NCI-H2029 (cell line): ENCODE measurements around the gene ITSN1.

Experiments
- DNase-seq: peaks from one replicate; lab custom pipeline; 2025; lab: John Stamatoyannopoulos, UW

The ITSN1 gene

DNA sequence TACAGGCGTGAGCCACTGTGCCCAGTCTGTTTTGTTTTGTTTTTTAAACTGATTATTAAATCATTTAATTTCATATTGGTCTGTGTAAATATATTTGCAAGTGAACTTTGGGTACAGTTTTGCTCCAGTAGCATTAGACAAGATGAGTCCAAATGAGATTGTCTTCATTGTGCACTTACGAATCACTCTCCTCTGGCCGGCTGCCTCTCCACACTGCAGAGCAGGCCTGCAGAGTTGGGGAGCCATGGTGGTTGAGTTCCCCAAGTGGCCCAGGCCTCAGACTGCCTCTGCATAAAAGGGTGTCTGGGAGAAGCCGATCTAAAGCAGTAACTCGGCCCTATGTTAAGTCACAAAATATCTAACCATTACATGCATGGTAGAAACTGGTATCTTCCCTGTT, 198.5 kb downstream of the ITSN1 start:
- DNase-seq = no peak

DNA sequence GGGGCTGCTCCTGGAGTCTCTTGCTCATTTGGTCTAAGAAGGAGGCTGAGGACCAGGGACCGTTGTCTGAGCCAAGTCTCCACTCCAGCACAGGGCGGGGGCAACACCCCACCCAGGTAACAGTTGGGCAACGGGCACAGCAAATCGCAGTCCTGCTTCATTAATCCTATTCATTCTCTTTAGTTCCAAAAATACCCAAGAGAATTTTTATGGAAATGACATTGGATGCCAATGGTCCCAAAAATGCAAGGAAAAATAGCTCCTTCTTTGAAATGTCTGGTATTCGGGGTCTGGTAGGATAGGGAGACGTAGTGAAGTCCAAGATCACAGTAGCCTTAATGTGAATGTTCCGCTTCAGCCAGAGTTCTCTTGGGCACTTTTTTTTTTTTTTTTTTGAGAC, 199.3 kb downstream of the ITSN1 start:
- DNase-seq = no peak

DNA sequence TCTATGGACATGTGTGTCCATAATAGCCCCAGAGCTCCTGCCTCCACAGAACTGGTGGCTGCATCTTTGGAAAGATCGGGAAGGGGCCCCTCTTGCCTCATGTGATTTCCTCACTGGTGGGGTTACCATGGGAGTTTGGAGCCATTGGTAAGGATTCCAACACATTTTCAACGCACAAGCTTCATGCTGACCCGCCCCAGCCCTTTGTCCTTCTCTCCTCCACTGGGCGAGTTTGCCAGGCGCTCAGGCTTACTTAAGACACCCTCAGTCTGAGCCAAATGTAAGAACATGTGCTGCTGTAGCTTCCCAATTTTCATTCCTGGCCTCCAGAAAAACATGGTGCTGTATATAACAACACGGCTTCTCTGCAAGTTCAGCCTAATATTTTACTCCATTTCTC, 200.9 kb downstream of the ITSN1 start:
- DNase-seq = no peak

DNA sequence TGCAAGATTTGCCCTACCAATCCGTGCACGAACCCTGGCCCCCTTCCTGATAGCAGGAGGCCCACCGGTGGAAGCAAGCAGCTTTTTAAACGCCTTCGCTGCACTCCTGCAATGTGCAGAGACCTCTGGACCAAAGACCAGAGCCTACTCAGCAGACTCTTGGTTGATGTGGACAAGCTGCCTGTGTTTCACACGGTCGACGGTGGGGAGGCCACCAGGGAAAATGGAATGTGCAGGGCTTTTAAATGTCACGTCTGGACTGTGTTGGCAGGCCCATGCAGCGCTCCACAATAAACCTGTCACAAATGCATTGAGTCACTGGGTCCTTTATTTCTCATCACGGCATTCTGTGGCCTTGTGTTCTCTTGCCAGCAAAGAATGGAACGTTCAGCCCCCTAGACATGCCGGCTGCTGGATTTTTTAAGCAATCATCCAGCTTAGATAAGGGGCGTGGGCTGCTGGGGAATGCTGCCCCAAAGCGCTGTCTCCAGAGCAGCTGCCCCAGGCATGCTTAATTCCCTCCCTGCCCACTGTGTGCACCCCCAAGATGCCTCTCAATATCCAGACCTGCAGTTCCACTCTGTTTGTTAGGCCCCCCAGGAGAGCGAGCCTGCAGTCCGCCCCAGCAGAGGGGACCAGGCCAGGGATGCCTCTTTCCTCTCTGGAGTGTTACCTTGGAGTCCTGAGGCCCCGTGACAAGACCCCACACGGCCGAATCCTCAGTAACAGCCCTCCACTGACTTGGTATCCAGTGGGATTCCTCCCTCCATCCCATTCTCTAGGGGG, 202.0 kb downstream of the ITSN1 start:
- no peak for DNase-seq

DNA sequence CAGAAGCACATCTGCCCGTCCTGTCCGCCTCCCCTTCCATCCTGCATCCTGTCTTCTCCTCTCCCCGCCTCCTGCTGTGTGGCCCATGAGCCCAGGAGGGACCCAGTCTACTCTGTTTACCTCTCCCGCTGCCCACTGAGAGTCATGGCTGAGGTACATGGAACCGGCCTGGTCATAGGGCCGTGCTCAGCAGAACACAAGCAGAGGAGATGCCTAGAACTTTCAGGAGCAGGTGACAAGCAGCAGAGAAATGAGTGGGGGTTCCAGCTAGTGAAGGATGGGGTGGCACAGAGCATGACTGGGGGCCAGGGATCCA, 202.5 kb downstream of the ITSN1 start:
- DNase-seq = no peak

DNA sequence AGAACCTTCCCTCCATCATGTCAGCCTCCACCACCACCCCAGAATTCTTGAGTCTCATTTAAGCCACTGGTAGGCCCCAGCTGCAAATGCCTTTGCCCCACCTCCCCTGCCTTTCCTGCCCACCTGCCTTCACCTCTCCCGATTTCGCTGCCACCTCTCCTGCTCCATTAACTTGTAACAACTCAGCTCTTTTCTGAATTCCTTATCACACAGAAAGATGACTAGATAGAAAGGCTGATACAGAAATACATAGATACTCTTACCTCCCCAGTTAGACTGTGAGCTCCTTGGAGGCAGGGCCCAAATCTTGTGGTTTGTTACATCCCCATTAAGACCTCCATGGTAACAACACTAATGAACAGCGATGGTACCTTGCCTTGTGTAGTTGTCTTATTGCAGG, 203.8 kb downstream of the ITSN1 start:
- no peak for DNase-seq

DNA sequence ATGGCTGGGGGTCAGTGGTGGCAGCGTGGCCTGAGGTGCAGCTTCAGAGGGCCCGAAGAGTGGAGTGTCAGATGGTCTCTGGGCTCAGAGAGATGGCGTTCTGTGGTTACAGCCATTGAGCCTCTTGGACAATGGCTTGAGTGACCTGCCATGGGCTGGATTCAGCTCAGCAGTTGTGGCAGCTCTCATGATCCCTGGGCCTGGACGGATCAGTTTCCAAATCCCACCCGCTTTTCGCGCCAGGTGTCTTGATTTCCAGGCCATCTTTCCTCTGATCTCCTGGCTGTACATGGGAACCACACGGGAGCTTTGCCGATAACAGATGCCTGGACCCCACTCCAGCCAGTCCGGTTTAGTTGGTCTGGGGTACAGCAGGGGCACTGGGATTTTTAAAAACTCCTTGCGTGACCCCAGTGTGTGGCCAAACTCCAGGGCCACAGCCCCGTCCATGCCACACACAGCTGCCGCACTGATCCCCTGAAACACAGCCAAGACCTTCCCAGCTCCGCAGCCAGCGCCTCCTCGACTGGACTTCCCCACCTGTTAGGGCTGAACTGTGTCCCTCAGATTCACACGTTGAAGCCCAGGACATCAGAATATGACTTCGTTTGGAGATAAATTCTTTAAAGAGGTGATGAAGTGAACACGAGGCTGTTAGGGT, 205.4 kb downstream of the ITSN1 start:
- DNase-seq = no peak

DNA sequence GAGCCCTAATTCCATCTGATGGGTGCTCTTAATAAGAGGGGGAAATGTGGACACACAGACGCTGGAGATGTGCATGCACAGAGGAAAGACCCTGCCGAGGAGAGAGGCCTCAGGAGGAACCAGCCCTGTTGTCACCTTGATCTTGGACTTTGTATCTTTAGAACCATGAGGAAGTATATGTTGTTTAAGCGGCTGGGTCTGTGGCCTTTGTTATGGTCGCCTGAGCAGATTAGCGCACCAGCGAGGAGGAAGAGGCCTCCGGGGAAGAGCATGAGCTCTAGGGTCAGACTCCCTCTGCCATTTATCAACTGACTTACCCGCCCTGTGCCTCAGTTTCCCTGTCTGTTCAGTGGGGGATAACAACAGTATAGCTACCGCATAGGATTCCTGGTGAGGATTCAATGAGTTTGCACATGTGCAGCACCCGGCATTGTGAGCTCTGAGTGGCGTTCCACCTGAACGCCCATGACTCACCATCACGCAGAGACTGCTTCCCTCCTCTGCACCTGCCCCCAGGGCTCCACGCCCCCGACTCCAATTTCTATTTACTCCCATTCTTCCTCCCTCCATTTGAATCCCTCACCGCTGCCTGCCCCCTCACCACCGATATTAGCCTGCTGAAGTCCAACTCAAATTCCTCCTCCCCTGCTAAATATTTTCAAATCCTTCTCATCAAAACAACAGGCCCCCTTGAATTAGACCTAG, 206.1 kb downstream of the ITSN1 start:
- peak; percentile 88 for DNase-seq

DNA sequence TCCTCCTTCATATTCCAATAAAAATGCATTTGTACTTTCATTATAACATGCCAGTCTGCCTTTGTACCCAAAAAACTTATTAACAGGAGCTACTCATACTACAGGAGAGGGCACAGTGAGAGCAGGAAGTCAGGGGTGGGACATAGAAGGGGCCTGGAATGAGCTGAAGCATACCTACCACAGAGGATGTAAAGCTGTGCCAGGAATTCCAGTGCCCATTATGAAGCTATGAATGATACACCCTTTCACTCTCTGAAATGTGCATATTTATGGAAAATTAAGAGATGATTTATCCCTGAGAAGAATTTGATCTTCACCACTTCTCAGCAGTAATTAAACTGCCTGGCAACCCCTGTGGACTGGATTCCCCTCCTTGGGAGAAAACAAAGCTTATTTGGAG, 207.5 kb downstream of the ITSN1 start:
- DNase-seq = peak; percentile 9

DNA sequence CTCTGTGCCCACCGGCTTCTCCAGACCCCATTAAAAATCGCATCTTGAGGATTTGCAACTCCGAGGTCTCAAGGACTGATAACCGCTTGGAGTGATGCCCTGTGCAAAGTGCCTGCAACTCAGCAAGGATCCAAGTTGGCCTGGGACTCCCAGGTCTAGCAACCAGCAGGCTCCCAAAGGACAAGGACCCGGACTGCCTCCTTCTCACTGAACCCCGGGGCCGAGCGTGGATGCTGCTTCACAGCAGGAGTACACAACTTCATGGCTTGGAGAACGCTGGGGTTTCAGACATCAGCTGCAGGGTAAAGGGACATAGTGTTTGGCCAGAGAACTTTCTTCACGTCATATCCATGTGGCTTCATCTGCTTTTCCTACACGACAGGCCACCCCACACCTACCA, 208.1 kb downstream of the ITSN1 start:
- DNase-seq = no peak

DNA sequence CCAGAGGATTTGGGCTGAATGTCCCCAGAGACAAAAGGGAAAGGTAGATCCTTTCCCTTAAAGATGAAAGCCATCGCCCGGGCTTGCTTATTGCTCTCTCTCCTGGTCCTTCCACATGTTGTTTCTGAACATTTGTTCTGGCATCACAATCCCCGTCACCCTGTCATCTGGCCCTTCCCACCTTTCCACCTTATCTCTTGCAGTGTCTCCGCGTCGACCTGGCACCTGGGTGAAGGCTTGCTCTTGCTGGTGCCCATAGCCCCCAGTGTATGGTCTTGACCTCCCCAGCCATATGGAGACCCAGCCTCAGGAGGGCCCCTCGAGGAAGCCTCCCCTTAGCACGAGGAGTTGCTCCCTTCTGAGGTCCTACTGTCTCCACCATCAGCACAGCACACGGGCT, 208.7 kb downstream of the ITSN1 start:
- DNase-seq = no peak

DNA sequence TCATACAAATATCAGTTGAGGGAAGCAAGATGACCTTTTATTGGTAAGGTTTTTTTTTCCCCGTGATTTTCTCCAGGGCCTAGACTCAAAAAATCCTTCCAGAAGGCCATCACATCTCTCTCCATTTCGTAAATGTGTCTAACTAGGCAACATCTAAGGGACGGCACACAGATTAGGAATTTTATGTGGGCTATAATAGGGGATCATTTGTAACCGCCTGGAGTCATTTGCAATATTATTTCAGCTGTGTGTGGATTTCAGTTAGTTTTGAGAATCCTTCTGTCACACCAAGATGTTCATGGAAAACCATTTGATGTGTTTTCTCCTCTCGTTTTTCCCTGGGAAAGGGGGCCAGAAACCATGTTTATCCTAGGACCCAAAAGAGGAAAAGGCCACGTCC, 210.2 kb downstream of the ITSN1 start:
- DNase-seq = no peak

DNA sequence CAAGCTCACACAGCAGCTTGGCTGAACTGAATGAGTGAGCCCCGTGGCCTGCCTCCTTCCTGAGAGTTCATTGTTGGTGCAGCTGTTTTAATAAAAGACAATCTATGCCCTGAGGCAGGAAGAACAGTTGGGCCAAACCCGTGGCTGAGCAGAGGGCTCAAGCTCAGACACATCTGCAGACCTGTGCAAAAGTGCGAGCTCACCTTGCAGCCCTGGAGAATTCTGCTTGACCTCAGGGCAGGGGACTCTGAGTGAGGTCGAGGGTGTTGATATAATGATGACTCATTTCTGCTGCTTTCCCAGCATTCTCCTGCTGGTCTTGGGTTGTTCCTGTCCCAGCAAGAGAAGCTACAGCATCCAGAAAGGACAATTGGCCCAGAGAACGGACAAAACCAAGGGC, 212.3 kb downstream of the ITSN1 start:
- DNase-seq = no peak

DNA sequence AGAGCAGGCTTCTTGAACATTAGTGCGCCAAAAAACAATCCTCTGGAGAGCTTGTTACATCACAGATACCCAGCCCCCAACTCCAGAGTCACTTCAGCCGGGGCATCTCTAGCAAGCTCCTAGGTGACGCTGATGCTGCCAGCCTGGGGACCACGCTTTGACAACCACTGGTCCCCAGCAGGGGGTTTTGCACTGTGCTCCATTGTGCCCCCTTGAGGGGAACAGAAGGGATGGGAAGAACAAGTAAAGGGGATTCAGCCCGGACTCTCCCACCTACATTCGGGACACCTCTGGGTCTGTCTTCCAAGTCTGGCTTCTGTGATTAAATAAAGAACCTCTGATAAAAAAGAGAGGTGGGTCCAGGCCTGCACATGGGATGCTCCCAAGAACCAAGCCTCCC, 212.9 kb downstream of the ITSN1 start:
- DNase-seq = no peak

DNA sequence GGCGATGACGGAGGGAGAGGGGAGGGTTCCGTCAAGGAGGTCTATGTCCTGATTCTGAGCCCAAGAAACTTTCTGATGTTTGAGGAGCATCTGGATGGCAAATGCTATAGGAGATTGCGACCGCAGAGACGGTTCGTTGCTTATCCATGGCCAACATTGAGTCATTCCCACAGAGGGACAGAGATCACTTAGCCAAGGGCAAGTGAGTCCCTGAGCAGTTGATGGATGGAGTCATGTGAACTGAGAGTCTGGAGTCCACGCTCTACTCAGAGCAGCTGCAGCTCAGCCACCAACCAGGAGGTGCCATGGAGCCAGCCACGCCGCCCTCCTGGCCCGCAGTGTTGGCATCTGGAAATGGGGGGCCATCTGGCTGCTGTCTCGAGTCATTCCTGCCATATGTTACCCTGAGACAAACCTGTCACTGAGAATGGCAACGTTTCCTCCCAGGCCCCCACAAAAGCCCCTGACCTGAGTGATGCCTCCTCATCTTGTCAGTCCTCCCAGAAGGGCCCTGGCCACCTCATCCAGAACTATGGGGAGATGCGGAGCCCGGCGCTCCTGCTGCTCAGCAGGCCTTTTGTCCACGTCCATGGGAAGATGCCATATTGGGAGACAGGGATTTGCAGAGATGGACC, 214.7 kb downstream of the ITSN1 start:
- DNase-seq = no peak

DNA sequence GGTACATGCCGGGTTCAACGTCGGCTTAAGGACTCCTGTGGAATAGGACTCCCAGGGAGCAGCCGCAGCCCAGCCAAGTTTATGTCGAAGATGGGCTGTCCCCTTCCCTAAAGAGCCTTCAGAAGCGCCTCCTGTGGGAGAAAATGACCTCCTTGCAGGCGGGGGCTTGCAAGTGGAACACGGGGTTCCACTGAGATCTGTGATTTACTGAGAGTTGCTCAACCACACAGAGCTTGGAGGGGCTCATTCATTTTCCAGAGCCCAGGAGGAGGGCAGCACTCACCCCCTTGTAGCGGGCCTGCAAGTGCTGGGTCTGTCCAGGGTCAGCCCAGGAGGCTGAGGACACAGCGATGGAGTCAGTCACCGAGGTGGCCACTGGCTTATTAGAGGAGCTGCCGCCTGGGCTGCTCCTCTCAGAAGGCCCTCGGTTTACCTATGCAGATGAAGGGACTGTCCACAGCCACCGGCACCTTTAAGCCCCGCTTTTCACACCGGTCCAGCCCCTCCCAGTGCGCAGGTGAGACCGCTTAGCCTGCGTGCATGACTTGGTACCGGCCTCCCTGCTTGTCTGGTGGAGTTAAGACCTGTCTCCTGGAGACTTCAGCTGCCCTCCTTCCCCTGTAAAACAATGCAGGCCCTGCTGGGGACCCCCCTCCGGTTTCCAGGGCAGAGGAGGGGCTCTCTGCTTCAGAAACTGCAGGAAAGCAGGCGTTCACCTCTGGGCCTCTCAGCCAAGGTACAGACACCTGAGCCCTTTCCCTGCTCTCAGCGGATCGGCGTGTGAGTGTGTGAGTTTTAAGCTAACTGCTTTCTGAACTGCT, 215.8 kb downstream of the ITSN1 start:
- no peak for DNase-seq

DNA sequence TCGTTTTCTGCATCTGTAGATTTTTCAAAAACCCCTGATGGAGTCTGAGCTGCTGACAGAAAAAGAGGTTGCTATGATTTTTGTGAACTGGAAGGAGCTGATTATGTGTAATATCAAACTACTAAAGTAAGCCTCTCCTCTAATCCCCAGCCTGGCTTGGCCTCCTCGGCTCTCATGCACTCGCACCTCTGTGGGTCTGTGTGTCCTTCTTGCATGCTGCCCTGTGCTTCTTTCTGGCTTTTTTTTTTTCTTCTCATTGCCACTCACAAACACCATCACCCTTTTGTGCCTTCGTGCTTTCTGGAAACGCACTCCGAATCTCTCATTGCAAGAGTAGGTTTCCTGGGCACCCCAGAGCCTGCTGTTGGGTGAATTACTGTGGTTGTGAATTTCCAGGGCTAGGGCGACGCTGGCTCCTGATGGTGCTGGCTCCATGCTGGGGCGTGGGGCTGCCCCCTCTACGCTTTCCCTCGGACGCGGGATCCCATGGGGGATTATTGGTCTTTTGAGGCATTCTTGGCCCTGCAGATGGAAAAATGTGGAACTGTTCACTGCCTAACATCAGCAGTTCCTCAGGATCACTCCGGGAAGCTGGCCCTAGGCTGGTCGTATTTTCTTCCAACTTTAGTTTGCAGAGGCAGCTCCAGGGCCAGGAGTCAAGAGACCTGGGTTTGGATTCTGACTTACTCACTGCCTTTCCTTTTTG, 216.5 kb downstream of the ITSN1 start:
- no peak for DNase-seq

DNA sequence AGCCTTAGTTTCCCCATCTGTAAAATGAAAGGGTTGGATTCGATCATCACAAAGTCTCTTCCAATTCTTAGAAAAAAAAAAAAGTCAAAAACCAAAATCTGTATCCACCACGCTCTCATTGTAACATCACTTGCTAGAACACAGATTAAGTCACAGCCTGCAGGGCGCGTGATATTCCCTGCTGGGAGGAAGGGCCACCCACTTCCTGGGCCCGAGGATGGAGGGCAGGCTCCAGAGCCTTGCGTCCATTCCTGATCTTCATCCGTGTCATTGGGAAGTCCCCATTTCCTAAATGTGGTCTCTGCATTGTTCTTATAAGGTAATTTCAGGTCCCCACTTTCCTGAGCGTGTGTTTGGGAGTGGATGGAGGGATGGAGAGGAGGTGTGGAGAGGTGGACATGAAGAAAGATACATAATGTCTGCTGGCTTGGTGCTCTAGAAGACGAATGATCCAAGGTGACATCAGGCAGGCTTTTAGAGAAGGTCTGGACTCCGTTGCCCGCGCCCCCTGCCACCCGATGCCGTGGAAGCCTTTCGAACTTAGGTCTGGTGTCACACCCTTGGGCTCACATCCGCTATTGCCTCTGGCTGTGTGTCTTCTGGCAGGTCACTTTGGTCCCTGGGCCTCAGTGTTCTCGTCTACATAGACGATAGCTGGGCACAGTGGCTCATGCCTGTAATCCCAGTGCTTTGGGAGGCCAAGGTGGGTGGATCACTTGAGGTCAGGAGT, 217.2 kb downstream of the ITSN1 start:
- no peak for DNase-seq

DNA sequence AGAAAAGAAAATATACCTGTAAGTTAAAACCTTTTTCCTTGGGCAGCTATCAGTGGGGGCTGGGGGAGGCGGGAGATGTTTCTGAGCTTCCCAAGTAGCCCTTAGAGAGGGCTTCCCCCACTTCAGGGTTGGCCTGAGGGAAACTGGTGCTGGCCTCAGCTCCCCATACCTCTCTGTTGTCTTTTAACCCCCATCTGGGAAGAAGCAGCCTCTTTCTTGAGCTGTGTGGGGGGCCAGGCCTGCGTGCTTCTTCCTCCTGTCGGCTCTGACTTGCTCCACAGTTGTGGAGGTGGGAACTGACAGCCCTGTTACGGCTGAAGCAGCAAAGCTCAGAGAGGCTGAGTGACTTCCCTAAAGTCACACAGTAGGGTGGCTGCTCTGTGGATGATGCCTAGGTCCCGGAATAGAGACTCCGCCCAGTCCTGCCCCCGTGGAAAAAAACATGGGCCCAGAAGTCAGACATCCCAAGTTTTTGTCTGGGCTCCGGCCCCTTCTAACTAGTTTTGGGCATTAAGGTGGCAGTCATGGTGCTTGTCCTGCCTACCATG, 218.1 kb downstream of the ITSN1 start:
- DNase-seq = no peak

DNA sequence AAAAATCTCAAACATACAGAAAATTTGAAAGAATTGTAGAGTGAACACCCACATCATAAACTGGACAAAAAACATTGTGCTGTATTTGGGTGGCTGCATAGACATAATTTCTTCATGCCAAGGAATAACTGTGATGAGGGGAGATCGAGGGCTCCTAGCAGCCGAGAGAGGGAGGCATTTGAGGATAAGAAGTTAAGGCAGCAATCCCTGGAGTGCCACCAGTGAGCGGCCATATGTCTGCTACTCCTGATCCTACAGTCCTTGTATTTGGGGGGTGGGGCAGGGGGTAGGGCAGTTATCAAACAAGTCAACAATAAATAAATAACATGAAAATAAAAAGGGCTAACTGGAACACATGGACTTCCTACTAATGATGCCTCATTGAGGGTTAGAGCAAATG, 218.8 kb downstream of the ITSN1 start:
- DNase-seq = no peak
